GM19324 (cell line): ENCODE data around the gene RIC3.

ENCODE experiments used
- ATAC-seq: cut with Tn5 transposase; IDR thresholded peaks from one replicate; pipeline ENCODE4 v1.9.1; 2021; ENCODE audit warnings: mild to moderate bottlenecking, moderate library complexity; ENCODE audit not compliant: unreplicated experiment, low FRiP score

The RIC3 gene

GRCh38 chr11:8070417-8071115 lies 98.3 kb downstream of the RIC3 start:
- peak; percentile 56 for ATAC-seq

- no peak for ATAC-seq
Measured at GRCh38 chr11:8069771-8070170, 99.1 kb downstream of the RIC3 start.

DNA sequence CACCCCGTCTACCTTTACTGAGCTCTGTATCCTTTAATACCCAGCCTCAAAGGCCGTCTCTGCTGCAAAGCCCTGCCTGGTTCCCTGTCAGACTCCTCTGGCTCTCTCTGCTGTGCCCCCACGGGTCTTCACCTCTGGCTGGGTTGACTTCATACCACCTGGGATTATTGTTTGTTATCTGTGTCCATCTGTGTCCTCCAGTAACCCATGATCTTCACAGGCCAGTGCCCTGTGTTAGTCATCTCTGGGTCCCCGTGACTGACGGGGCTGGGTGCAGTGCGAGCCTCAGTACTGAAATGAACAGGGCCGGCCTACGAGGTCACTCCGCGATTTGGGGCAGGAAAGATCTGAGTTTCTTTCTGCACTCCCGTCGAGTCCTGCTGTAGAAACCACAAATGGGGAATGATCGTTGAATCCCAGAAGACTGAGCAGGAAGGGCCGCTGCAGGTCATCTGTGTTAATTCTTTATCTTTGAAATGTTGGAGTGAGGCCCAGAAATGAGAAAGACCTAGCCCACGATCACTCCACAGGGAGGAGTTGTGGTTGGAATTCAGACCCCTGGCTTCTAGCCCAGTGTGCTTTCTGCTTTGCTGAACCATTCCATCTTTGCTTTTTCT lies 100.1 kb downstream of the RIC3 start:
- no peak for ATAC-seq

- no peak for ATAC-seq
Measured at GRCh38 chr11:8067929-8068575, 100.8 kb downstream of the RIC3 start.

DNA sequence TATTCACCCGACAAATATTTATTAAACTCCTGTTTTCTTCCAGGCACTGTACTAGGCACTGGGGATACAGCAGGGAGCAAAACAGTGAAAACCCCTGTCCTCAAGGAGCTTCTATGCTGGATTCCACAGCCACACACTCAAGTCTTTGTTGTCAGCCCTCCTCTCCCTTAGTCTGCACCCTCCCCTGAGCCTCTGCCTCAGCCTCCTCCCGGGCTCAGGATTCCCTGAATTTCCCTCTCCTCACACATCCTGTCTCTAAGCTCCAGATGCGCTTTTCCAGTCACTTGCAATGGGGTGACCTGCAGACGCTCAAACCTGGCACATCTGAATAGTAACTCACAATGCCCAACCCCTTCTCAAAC lies 101.3 kb downstream of the RIC3 start:
- ATAC-seq: no peak

DNA sequence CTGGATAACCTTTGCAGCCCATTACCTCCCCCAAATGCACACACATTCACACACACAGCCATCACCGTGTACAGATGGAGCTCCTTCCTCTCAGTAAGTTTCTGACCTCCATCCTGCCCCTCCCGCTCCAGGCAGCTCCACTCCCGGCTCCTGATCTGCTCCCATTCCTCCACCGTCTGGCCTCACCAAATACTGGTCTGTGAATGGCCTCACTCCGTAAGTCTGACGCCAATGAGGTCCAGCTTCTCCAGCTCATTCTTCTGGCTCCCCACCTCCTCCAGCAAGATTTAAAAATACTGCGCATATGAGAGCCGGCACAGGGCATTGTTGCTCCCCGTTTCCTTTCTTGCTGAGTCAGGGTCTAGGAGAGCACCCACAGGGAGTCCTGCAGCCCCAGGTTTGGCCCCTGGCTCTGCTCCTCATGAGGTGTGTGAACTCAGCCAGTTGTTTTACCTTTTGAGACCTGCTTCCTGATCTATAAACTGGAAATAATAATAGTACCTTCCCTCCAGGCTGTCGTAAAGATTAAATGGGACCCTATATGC lies 101.8 kb downstream of the RIC3 start:
- no peak for ATAC-seq

GRCh38 chr11:8066036-8066910 lies 102.6 kb downstream of the RIC3 start:
- no peak for ATAC-seq

DNA sequence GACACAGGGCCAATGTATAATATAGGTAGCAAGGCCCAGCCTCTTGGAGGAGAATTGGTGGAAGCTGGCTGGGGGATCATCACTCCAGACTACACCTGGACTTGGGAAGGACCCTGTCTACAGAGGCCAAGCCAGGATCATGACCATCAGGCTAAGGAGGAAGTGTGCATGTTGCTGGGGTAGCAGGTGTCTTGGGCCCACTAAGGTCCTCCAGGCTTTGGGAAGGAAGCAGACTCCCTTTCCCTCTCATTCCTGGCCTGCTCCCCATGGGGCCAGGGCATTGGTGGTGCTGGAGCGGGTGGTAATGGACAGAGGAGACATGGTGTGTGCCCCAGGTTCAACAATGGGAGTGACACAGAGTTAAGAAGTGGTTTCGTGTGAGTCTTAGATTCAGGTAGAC lies 103.8 kb downstream of the RIC3 start:
- ATAC-seq: no peak

- ATAC-seq: no peak
Measured at GRCh38 chr11:8063324-8063723, 105.5 kb downstream of the RIC3 start.

DNA sequence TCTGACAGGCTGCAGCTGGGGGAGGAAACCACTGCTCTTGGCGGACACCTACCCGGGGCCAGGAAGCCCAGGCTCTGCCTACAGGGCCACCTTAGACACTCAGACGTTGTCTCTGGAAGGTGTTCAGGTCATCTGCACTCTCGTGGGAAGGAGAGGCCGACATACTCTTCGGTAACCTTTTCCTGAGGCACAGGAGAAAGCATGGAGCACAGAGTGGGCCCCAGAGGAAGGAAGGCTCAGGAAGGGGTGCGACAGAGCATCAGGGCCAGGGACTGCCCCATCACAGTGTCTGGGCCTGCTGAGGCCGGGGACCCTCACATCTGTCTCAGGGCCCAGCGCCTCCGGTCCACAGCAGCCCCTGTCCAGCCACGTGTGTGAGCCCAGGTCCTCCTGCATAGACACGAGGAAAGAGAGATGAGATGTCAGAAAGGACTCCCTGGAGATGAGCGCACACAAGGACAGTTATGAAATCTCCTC lies 106.0 kb downstream of the RIC3 start:
- no peak for ATAC-seq

DNA sequence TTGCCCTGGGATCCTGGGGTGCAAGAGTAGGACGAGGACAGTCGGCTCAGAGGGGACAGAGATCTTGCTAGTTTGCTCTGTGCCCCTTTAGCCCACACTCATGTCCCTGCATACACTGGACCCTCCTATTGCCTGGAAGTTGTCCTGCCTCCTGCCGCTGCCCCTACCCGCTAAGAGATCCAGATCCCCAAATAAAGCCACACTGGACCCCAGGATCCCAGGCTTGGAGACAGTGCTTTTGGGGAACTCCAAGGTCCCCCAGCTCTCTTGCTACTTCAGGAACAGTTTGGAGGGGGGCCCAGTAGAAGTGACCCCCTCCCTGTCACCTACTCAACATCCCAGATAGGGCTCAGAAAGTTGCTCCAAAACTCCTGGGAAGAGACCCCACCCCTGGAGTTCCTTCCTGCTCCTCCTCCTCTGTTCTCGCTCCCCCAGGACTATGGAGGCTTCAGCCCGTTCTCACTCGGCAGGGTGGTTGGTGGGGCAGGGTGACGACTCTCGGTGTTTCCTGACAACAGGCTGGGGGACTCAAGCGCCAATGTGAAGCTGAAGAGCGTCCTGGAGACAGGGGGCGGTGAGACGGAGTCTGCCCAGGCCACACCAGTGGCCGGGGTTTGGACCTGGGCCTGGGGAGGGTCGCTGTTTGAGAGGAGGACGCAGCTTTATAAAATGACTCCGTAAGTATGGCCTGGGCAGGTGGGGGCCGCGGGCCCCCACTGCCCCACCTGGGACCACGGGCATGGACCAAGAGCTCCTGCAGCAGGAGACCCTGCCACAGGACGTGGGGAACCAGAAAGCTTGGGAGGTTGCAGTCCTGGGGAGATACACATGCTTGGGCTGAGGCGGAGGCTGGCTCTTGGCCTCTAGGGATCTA lies 107.0 kb downstream of the RIC3 start:
- no peak for ATAC-seq

DNA sequence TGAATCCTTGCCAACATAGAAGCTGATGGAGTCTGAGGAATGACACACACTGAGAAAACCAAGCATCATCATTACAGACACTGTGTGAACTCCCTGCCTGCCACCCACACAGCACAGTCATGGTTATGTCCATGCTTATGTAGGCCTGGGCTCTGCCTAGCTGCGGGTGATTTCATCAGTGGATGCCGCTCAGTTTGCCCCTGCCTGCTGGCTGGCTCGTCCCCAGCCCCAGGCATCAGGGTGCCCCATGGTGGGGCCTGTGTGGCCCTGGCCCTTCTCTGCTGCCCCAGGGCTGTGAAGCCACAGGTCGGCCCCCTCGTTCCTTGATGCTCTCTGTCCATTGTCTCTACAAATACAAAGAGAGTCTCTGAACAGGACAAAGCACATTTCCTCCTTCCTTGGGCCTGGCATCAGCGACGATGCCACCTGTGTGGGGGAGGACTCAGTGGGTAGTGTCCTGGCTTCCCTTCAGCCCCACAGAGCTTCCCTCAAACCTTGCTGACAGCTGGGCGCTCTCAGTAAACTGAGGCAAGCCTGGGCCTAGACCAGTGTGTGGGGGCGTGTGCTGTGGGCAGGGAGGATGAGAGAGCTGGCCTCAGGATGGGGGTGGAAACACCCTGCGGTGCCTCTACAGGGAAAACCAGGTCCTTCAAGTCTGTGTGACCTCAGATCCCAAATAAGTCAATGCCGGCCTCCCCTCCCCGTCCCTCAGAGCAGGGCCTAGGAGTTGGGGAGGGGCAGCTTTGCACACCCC lies 107.8 kb downstream of the RIC3 start:
- ATAC-seq: no peak

DNA sequence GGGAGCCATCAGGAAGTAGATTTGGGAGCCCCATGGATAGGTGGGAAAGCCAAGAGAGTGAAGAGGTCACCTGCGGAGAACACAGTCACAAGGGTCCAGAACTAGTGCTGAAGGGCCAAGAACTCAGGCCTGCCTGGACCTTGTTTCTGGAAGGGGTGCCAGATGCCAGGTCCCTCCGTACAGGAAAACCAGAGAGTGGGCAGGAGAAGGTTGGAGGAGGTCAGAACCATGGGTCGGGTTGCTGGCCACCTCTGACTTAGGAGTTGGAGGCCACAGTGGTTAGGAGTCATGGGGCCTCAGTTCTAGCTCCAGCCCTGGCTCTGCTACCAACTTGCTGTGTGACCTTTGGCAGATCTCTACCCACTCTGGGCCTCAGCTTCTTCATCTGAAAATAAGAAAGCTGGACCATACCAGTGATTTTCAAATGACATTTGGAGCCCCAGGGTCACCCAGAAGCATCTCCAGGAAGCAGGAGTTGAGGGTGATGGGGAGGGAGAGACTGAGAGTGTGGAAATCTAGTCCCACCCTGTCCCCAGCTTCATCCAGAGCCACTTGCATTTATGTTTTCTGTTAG lies 108.6 kb downstream of the RIC3 start:
- ATAC-seq: no peak

DNA sequence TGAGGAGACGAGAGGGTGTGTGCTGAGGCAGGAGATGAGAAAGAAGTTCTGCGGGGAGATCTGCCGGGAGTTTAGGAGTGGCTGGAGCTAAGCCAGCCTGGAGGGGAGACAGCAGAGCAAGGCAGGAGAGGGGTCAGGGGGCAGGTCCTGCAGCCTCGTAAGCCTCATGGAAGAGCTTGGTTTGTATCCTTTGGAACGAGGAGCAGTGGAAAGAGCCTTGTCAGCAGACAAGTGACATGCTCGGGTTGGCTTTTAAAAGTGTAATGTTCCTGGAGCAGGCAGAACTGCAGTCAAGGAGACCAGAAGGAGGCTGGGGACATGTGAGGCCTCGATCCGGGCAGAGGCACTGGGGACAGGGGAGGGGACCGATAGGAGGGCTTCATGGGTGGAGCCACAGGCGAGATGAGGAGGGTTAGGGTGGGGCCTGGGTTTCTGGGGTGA lies 109.2 kb downstream of the RIC3 start:
- ATAC-seq: no peak

GRCh38 chr11:8059030-8059429 lies 109.8 kb downstream of the RIC3 start:
- ATAC-seq: no peak

GRCh38 chr11:8058216-8058615 lies 110.6 kb downstream of the RIC3 start:
- no peak for ATAC-seq

GRCh38 chr11:8056810-8057463 lies 111.9 kb downstream of the RIC3 start:
- ATAC-seq: no peak
